ENCODE results near the gene ITPR1.

DNA sequence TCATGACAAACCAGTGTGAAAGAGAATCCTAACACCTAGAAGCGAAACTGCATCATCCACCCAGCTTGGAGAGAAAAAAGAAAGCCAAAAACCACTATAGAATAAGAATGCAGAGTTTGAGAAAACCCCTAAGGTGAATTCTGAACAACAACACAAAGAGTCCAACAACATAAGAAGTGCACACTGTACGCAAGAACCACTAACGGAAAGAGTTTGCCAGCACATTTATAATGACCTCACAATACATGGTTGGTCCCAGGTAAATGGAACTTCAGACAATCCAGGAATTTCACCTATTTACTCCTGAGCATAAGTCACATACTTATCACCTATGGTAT is 357.7 kb downstream of the ITPR1 start:
- TF ChIP-seq POLR2A (IDR thresholded peaks at IDR 0.05) (no peak), CTCF (IDR thresholded peaks at IDR 0.05) (no peak)
